DOHH2 (cell line): Measurements from ENCODE around the gene C5.
"Not testable (repeated sequence)": the region's sequence is repeated elsewhere in the genome, so short reads cannot be mapped to it uniquely, and the experiment has no call there.

Experiments
- H3F3A ChIP-seq: fragments of 200-600 bp; sonication (generic), shearing (Covaris generic); 2 replicates; pipeline ENCODE4 v1.6.0; 2016; ENCODE audit warnings: antibody characterized with exemption, mild to moderate bottlenecking; ENCODE audit not compliant: control insufficient read depth, insufficient read depth
- H3K27ac ChIP-seq: fragments of 200-600 bp; sonication (generic); 2 replicates; pipeline ENCODE4 v1.5.1; 2014; ENCODE audit warnings: low read depth, mild to moderate bottlenecking, low read length, moderate library complexity
- H3K27me3 ChIP-seq: fragments of 200-600 bp; sonication (generic); 2 replicates; pipeline ENCODE4 v1.6.1; 2014; ENCODE audit warnings: mild to moderate bottlenecking, low read length, mixed read lengths; ENCODE audit not compliant: control insufficient read depth
- H3K36me3 ChIP-seq: fragments of 200-600 bp; sonication (generic); 2 replicates; pipeline ENCODE4 v1.6.1; 2014; ENCODE audit warnings: mild to moderate bottlenecking, low read length, moderate library complexity, mixed read lengths; ENCODE audit not compliant: control insufficient read depth
- H3K4me1 ChIP-seq: fragments of 200-600 bp; sonication (generic); 2 replicates; pipeline ENCODE4 v1.6.1; 2014; ENCODE audit warnings: mild to moderate bottlenecking, low read length, mixed read lengths; ENCODE audit not compliant: control insufficient read depth
- H3K4me2 ChIP-seq: fragments of 200-600 bp; sonication (generic); 2 replicates; pipeline ENCODE4 v1.6.0; 2014; ENCODE audit warnings: mild to moderate bottlenecking, low read length, moderate library complexity
- H3K4me3 ChIP-seq: fragments of 200-600 bp; sonication (generic); 2 replicates; pipeline ENCODE4 v1.5.1; 2014; ENCODE audit warnings: mild to moderate bottlenecking, low read length, mixed read lengths
- H3K79me2 ChIP-seq: fragments of 200-600 bp; sonication (generic); 2 replicates; pipeline ENCODE4 v1.6.1; 2014; ENCODE audit warnings: mild to moderate bottlenecking, low read length, mixed read lengths; ENCODE audit not compliant: control insufficient read depth
- H3K9me2 ChIP-seq: fragments of 200-600 bp; sonication (generic); replicated peaks from 2 replicates; pipeline ENCODE4 v1.6.1; 2014; ENCODE audit warnings: mild to moderate bottlenecking, low read length, mixed read lengths; ENCODE audit not compliant: control insufficient read depth
- H3K9me3 ChIP-seq: fragments of 200-600 bp; sonication (generic); 2 replicates; pipeline ENCODE4 v1.6.1; 2014; ENCODE audit warnings: antibody characterized with exemption, low read length, mixed read lengths; ENCODE audit not compliant: control insufficient read depth, insufficient read depth
- H4K20me1 ChIP-seq: fragments of 200-600 bp; sonication (generic); 2 replicates; pipeline ENCODE4 v1.6.0; 2014; ENCODE audit warnings: low read depth, mild to moderate bottlenecking, antibody characterized with exemption, low read length, moderate library complexity; ENCODE audit not compliant: control insufficient read depth, insufficient read depth
- EZH2phosphoT487 ChIP-seq: fragments of 200-600 bp; sonication (generic); IDR thresholded peaks from 2 replicates; pipeline ENCODE4 v1.6.1; 2017; ENCODE audit warnings: borderline replicate concordance, mild to moderate bottlenecking, antibody characterized with exemption, low read length, moderate library complexity, mixed read lengths
- TF ChIP-seq, protein P1 (sequence below): fragments of 200-600 bp; sonication (generic); IDR thresholded peaks from one replicate; pipeline ENCODE4 v1.5.1; 2014; ENCODE audit warnings: antibody characterized with exemption, mild to moderate bottlenecking, low read depth, low read length; ENCODE audit not compliant: poor library complexity, severe bottlenecking

The C5 gene

GRCh38 chr9:121050128-121050988 lies at the start of gene C5:
C5 (minus strand) TSS chr9:121050275; CDS start chr9:121050246, 29 bp downstream.
- Histone ChIP-seq H3K4me3 (no peak within 1 kb of the TSS), H4K20me1 (no peaks in the 10 kb centered on the region), H3K27me3 (no peaks in the 10 kb centered on the region), H3K79me2 (no peaks in the 10 kb centered on the region), H3K27ac (no peak within 1 kb of the TSS), H3K4me1 (peaks cover 7% of the 10 kb centered on the region), H3K4me2 (no peak within 1 kb of the TSS), H3F3A (no peaks in the 10 kb centered on the region), H3K36me3 (no peaks in the 10 kb centered on the region), H3K9me2 (no peaks in the 10 kb centered on the region), H3K9me3 (no peaks in the 10 kb centered on the region)
- TF ChIP-seq, protein P1, sequence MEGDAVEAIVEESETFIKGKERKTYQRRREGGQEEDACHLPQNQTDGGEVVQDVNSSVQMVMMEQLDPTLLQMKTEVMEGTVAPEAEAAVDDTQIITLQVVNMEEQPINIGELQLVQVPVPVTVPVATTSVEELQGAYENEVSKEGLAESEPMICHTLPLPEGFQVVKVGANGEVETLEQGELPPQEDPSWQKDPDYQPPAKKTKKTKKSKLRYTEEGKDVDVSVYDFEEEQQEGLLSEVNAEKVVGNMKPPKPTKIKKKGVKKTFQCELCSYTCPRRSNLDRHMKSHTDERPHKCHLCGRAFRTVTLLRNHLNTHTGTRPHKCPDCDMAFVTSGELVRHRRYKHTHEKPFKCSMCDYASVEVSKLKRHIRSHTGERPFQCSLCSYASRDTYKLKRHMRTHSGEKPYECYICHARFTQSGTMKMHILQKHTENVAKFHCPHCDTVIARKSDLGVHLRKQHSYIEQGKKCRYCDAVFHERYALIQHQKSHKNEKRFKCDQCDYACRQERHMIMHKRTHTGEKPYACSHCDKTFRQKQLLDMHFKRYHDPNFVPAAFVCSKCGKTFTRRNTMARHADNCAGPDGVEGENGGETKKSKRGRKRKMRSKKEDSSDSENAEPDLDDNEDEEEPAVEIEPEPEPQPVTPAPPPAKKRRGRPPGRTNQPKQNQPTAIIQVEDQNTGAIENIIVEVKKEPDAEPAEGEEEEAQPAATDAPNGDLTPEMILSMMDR, result no peak
- no peak for TF ChIP-seq EZH2phosphoT487

- Histone ChIP-seq H3F3A (no peaks in the 10 kb centered on the region), H3K4me2 (no peak overlapping the region), H3K36me3 (peaks cover 76% of the 10 kb centered on the region), H3K9me3 (peaks cover 3% of the 10 kb centered on the region; the same call in 1 of the 2 replicates), H3K9me2 (no peaks in the 10 kb centered on the region), H3K4me1 (0 out of 2 replicates have a peak, but pooled peaks cover 4% of the 10 kb centered on the region), H3K27me3 (no peaks in the 10 kb centered on the region), H4K20me1 (no peaks in the 10 kb centered on the region), H3K79me2 (peaks cover 10% of the 10 kb centered on the region), H3K4me3 (no peak overlapping the region), H3K27ac (no peak overlapping the region)
- TF ChIP-seq, protein P1, result no peak
- TF ChIP-seq EZH2phosphoT487, result no peak
These were observed 48.6 kb upstream of the C5 start for GRCh38 chr9:121098567-121099198.

GRCh38 chr9:121095057-121095456 lies 45.0 kb upstream of the C5 start:
- TF ChIP-seq, protein P1, result no peak
- TF ChIP-seq EZH2phosphoT487, result no peak
- no peak overlapping the region for H3K4me2 ChIP-seq

DNA sequence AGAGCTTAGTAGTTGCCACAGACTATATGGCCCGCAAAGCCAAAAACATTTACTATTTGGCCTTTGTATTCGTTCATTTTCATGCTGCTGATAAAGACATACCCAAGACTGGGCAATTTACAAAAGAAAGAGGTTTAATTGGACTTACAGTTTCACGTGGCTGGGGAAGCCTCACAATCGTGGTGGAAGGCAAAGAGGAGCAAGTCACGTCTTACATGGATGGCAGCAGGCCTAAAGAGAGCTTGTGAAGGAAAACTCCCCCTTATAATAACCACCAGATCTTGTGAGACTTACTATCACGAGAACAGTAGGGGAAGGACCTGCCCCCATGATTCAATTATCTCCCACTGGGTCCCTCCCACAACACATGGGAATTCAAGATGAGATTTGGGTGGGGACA lies 40.7 kb upstream of the C5 start:
- not testable (repeated sequence) for H3F3A ChIP-seq, H4K20me1 ChIP-seq, H3K4me1 ChIP-seq, H3K27ac ChIP-seq, H3K4me2 ChIP-seq, H3K9me2 ChIP-seq, H3K4me3 ChIP-seq, H3K9me3 ChIP-seq, H3K27me3 ChIP-seq
- Histone ChIP-seq H3K36me3 (peaks cover 91% of the 10 kb centered on the region), H3K79me2 (peaks cover 54% of the 10 kb centered on the region)

More at GRCh38 chr9:121095057-121095456, 45.0 kb upstream of the C5 start:
- no peak overlapping the region for H3K27ac ChIP-seq
- no peaks in the 10 kb centered on the region for H4K20me1 ChIP-seq
- H3K9me3 ChIP-seq, result peaks cover 3% of the 10 kb centered on the region; the same call in 1 of the 2 replicates
- no peaks in the 10 kb centered on the region for H3K27me3 ChIP-seq
- H3K9me2 ChIP-seq, result no peaks in the 10 kb centered on the region
- 0 out of 2 replicates have a peak, but pooled peaks cover 4% of the 10 kb centered on the region for H3K4me1 ChIP-seq
- peaks cover 25% of the 10 kb centered on the region for H3K79me2 ChIP-seq
- peaks cover 93% of the 10 kb centered on the region for H3K36me3 ChIP-seq
- no peak overlapping the region for H3K4me3 ChIP-seq
- no peaks in the 10 kb centered on the region for H3F3A ChIP-seq
